Transverse colon (tissue), 4 donors: ENCODE results near the gene SPRTN. TPM values are rescaled to one million over a fixed set of nuclear protein-coding genes. Genes with fewer than 3 reads are reported as not detected.

Experiments used
- DNase-seq: peaks from one replicate; pipeline ENCODE4 v3.0.0-alpha.2; 2019
- H3K27ac ChIP-seq, 4 donors: fragments of 200-600 bp; sonication (generic); 2 replicates each; pipeline ENCODE4 v1.5.1; 2016 to 2018; ENCODE audit warnings: inconsistent platforms in 4 of 4
- H3K27me3 ChIP-seq: fragments of 200-600 bp; sonication (generic); 2 replicates; pipeline ENCODE4 v1.5.1; 2017; ENCODE audit warnings: inconsistent platforms
- H3K36me3 ChIP-seq, 4 donors: fragments of 200-600 bp; sonication (generic); 2 replicates each; pipeline ENCODE4 v1.5.1; 2017 to 2019; ENCODE audit warnings: inconsistent platforms in 4 of 4
- H3K4me1 ChIP-seq, 4 donors: fragments of 200-600 bp; sonication (generic); 2 replicates each; pipeline ENCODE4 v1.5.1; 2017 to 2020; ENCODE audit warnings: inconsistent platforms in 4 of 4
- H3K4me3 ChIP-seq, 4 donors: fragments of 200-600 bp; sonication (generic); 1 replicate in 1 of 4; 2 replicates in 3 of 4; pipeline versions ENCODE4 v1.5.1 to v1.6.1; 2017 to 2019; ENCODE audit warnings: inconsistent platforms in 4 of 4
- H3K9me3 ChIP-seq, 2 donors: fragments of 200-600 bp; sonication (generic); 2 replicates each; pipeline ENCODE4 v1.5.1; 2017 to 2019; ENCODE audit warnings: inconsistent platforms in 2 of 2
- EP300 ChIP-seq: sonication (generic); formaldehyde crosslinking; IDR thresholded peaks from one replicate; pipeline ENCODE4 v1.6.1; 2017; ENCODE audit warnings: antibody characterized with exemption, low read depth
- POLR2A ChIP-seq: fragments of 450-650 bp; IDR thresholded peaks from one replicate; pipeline ENCODE4 v1.6.1; 2016; ENCODE audit warnings: antibody characterized with exemption, mild to moderate bottlenecking, moderate library complexity
- POLR2AphosphoS5 ChIP-seq, 3 donors: sonication (generic); formaldehyde crosslinking; IDR thresholded peaks; one replicate each; pipeline ENCODE4 v1.6.1; 2016; ENCODE audit warnings: antibody characterized with exemption in 3 of 3
- WGBS, 2 donors: methylation state at CpG; one replicate each; pipeline ENCODE4 v1.1.5; 2018; ENCODE audit warnings: low coverage in 1 of 2; 5-methylcytosine and 5-hydroxymethylcytosine counted together
- in situ Hi-C, 4 donors: fragments of 200-750 bp; cut with MboI; loops; one replicate each; pipeline versions ENCODE4 v1.15.0 to v1.15.1; 2017; ENCODE audit warnings: low sequenced_read_pairs in 3 of 4, low pct_ligation_motif_present in 1 of 4, low pct_unique_long_range_greater_than_20kb in 1 of 4
- intact Hi-C: fragments of 100-400 bp; cut with DNase I; formaldehyde crosslinking; loops from one replicate; pipeline ENCODE4 v1.15.1; 2023; ENCODE audit warnings: low total_unique reads
- total RNA-seq, 4 donors: library from RNA; depleted of rRNA; stranded (reverse); fragments of >200 nt; gene quantifications; one replicate each; pipeline ENCODE4 v1.1.0, GENCODE V29; 2016
- TF ChIP-seq, protein P1 (sequence below), 5 experiments: fragments of 200-600 bp in 3 of 5; fragments of 450-650 bp in 2 of 5; sonication (generic) in 3 of 5; IDR thresholded peaks; 1 replicate in 2 of 5; 2 replicates in 3 of 5; pipeline ENCODE4 v1.5.1; 2016 to 2017; ENCODE audit warnings: antibody characterized with exemption in 5 of 5, inconsistent platforms in 3 of 5, mild to moderate bottlenecking in 2 of 5, moderate library complexity in 1 of 5

Gene SPRTN
- total RNA-seq, 4 donors from 2014 or later = 8.0 to 21.6 (median 15.3) TPM

DNA sequence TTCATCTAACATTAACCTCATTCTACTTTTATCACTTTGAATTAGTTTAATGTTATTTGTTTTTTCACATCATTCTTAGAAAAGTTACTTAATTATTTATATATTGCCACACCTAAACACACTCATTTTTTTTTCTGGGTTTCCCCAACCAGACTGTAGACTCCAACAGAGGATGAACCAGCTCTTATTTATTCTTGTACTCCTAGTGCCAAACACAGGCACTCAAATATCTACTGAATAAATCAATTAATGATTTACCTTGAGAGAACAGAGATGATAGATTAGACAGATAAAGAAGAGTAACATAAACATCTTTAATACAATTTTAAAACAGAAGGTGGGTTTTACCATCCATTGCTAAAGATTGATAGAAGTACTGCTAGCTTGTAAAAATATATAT, 48.4 kb downstream of the SPRTN start:
- no peaks in the 10 kb centered on the region for H3K36me3 ChIP-seq
- H3K27me3 ChIP-seq = no peaks in the 10 kb centered on the region
- no peak overlapping the region for H3K27ac ChIP-seq
- TF ChIP-seq, protein P1, sequence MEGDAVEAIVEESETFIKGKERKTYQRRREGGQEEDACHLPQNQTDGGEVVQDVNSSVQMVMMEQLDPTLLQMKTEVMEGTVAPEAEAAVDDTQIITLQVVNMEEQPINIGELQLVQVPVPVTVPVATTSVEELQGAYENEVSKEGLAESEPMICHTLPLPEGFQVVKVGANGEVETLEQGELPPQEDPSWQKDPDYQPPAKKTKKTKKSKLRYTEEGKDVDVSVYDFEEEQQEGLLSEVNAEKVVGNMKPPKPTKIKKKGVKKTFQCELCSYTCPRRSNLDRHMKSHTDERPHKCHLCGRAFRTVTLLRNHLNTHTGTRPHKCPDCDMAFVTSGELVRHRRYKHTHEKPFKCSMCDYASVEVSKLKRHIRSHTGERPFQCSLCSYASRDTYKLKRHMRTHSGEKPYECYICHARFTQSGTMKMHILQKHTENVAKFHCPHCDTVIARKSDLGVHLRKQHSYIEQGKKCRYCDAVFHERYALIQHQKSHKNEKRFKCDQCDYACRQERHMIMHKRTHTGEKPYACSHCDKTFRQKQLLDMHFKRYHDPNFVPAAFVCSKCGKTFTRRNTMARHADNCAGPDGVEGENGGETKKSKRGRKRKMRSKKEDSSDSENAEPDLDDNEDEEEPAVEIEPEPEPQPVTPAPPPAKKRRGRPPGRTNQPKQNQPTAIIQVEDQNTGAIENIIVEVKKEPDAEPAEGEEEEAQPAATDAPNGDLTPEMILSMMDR (IDR thresholded peaks at IDR 0.05) = no peak
- TF ChIP-seq EP300 (no peak), POLR2A (no peak), POLR2AphosphoS5 (IDR thresholded peaks at IDR 0.05) (no peak)
- in situ Hi-C loops = no loop called here
- no peak for DNase-seq
- H3K9me3 ChIP-seq = no peaks in the 10 kb centered on the region
- peaks cover 0 to 37% (median 7%) of the 10 kb centered on the region in 4 donors for H3K4me1 ChIP-seq
- H3K4me3 ChIP-seq = no peak overlapping the region
- intact Hi-C loops = no loop called here

DNA sequence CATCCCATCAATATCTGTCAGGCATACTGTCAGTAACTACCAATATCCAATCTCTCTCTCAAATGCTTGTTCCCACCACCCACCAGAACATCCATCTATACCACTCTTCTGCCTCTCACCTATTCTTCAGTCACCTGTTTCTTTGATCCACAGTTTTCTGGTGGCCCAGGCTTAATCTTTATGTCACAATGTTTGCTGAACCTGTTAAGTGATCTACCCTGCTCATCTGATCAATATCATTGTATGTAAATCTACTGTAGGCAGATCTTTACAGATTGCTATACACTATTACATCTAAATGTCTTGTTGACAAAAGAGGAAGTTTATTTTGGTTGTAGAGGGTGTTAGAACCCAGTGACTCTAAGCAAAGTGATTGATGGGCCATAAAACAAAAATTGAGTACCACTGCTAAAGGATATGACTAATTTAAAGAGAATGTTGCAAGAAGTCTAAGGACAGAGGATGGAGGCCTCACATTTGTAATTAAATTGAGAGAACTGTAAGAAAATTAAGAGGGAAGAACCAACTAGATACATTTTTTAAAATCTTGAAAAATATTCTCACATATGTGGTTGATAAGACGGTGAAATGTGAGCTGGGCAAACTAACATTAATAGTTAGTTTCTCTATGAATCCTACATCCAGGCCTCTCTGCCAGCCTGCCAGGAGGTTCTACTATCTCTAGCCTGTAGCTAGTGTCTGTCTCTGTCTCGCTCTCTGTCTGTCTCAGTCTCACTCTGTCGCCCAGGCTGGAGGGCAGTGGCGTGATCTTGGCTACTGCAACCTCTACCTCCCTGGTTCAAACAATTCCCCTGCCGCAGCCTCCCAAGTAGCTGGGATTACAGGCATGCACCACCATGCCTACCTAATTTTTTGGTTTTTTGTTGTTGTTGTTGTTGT, 49.9 kb downstream of the SPRTN start:
- TF ChIP-seq, protein P1 (IDR thresholded peaks at IDR 0.05) = no peak
- TF ChIP-seq POLR2A (no peak), EP300 (no peak), POLR2AphosphoS5 (IDR thresholded peaks at IDR 0.05) (no peak)
- in situ Hi-C loops (no loop called here), intact Hi-C loops (no loop called here)
- no peak for DNase-seq
- Histone ChIP-seq H3K4me1 (peaks cover 0 to 28% (median 4%) of the 10 kb centered on the region in 4 donors), H3K36me3 (no peaks in the 10 kb centered on the region), H3K9me3 (no peaks in the 10 kb centered on the region), H3K27me3 (no peaks in the 10 kb centered on the region), H3K4me3 (no peak overlapping the region), H3K27ac (no peak overlapping the region)
- WGBS, 2 donors = 83 to 92% methylated on average over 2 to 5 of the region's 5 CpGs

GRCh38 chr1:231390071-231390470, 52.0 kb downstream of the SPRTN start:
- Histone ChIP-seq H3K4me1 (peaks cover 0 to 28% (median under 1%) of the 10 kb centered on the region in 4 donors), H3K9me3 (no peaks in the 10 kb centered on the region), H3K27me3 (no peaks in the 10 kb centered on the region), H3K27ac (no peak overlapping the region), H3K4me3 (no peak overlapping the region), H3K36me3 (no peaks in the 10 kb centered on the region)
- intact Hi-C loops (no loop called here), in situ Hi-C loops (no loop called here)
- 45 to 73% methylated on average over 2 of the region's 2 CpGs for WGBS, 2 donors
- TF ChIP-seq POLR2AphosphoS5 (IDR thresholded peaks at IDR 0.05) (no peak), POLR2A (no peak), EP300 (no peak)
- TF ChIP-seq, protein P1 (IDR thresholded peaks at IDR 0.05) = no peak
- DNase-seq = no peak

DNA sequence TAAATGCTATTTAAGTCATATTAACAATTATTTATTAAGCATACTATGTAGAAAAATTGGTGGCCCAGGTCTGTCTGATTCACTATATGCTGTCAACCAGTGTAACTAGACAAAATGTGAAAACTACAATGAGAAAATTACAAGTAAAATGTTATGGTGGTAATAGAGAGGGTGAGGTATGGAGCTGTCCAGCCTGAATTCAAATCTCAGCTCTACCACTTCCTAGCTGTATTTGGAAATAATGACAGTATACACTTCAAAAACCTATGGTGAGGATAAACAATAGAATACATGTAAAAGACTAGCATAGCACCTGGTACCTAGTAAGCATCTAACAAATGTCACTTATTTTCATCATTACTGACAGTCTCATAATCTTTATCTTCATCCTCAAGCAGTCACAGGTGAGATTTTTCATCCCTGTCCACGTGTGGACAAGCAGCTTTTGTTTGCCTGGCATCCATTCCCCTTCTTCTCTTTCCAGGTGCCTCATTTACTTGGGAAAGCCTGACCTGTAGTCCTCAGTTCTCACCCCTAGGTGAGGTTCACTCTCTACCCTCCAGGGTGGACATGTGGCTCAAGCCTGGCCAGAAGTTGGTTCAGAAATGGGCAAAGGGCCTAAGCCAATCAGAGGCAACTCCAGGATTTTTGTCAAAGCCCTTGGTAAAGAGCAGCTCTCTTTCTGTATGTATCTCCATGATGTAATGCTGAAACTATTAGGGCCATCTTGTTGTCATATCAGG, 54.5 kb downstream of the SPRTN start:
- in situ Hi-C loops = no loop called here
- WGBS, 2 donors = 29 to 58% methylated on average over 1 of the region's 1 CpG

More for the DNA sequence above, 54.5 kb downstream of the SPRTN start:
- intact Hi-C loops = no loop called here
- no peak for DNase-seq
- Histone ChIP-seq H3K4me1 (peaks cover 0 to 45% (median 4%) of the 10 kb centered on the region in 4 donors), H3K9me3 (no peaks in the 10 kb centered on the region), H3K27ac (no peak overlapping the region), H3K36me3 (no peaks in the 10 kb centered on the region), H3K4me3 (no peak overlapping the region), H3K27me3 (no peaks in the 10 kb centered on the region)
- TF ChIP-seq, protein P1 (IDR thresholded peaks at IDR 0.05) = no peak
- no peak for TF ChIP-seq POLR2A
- no peak for TF ChIP-seq POLR2AphosphoS5 (IDR thresholded peaks at IDR 0.05)
- no peak for TF ChIP-seq EP300
